SK-N-SH (cell line): Measurements from ENCODE around the gene NPFFR1. TPM values are rescaled to one million over a fixed set of nuclear protein-coding genes. Genes with fewer than 3 reads are reported as not detected.

Source experiments
- CTCF ChIA-PET: fragments of 300-600, 350-600 bp; formaldehyde crosslinking; extraction: SDS; loops from one replicate; lab custom pipeline; 2021; lab: Yijun Ruan, JAX
- POLR2A ChIA-PET: fragments of 350-600 bp; sonication (Branson Sonifier 250); formaldehyde crosslinking; extraction: SDS; loops from one replicate; lab custom pipeline; 2020; ENCODE audit warnings: antibody characterized with exemption, inconsistent platforms; lab: Yijun Ruan, JAX
- DNase-seq: peaks from one replicate; pipeline ENCODE4 v3.0.0; 2012
- H2AFZ ChIP-seq: fragments of 200-600 bp; sonication (generic); 2 replicates; pipeline ENCODE4 v1.8.1; 2016; ENCODE audit warnings: antibody characterized with exemption, mild to moderate bottlenecking, low read depth
- H3F3A ChIP-seq: fragments of 200-600 bp; sonication (generic); replicated peaks from 2 replicates; pipeline ENCODE3; 2016; ENCODE audit warnings: antibody characterized with exemption, mild to moderate bottlenecking; ENCODE audit not compliant: insufficient read depth
- H3K27ac ChIP-seq, 2 experiments: fragments of 200-500 bp in 1 of 2; fragments of 200-600 bp in 1 of 2; sonication (Bioruptor generic) in 1 of 2; sonication (generic), shearing (Covaris generic) in 1 of 2; 2 replicates each; pipeline versions ENCODE4 v1.5.1 to v1.6.1; 2014 to 2016; ENCODE audit warnings: low read depth in 2 of 2, inconsistent platforms in 1 of 2, low read length in 1 of 2, mild to moderate bottlenecking in 1 of 2, mixed read lengths in 1 of 2
- H3K27me3 ChIP-seq: fragments of 200-600 bp; sonication (generic), shearing (Covaris generic); 2 replicates; pipeline ENCODE4 v1.6.1; 2016; ENCODE audit warnings: mixed run types; ENCODE audit not compliant: insufficient read depth
- H3K36me3 ChIP-seq, 2 experiments: fragments of 200-500 bp in 1 of 2; fragments of 200-600 bp in 1 of 2; sonication (Bioruptor generic) in 1 of 2; sonication (generic) in 1 of 2; replicated peaks in 1 of 2; 2 replicates each; pipeline versions ENCODE3 to v1.5.1; 2014 to 2016; ENCODE audit warnings: low read length in 1 of 2, mild to moderate bottlenecking in 1 of 2; ENCODE audit not compliant: insufficient read depth in 2 of 2, control insufficient read depth in 1 of 2
- H3K4me1 ChIP-seq, 2 experiments: fragments of 200-500 bp in 1 of 2; fragments of 200-600 bp in 1 of 2; sonication (Bioruptor generic) in 1 of 2; sonication (generic), shearing (Covaris generic) in 1 of 2; 2 replicates each; pipeline versions ENCODE4 v1.5.1 to v1.6.1; 2014 to 2016; ENCODE audit warnings: low read depth in 1 of 2, low read length in 1 of 2, mixed run types in 1 of 2; ENCODE audit not compliant: insufficient read depth in 2 of 2, control insufficient read depth in 1 of 2
- H3K4me2 ChIP-seq: fragments of 200-600 bp; sonication (generic), shearing (Covaris generic); 2 replicates; pipeline ENCODE4 v1.6.1; 2017; ENCODE audit warnings: mixed run types
- H3K4me3 ChIP-seq, 2 experiments: fragments of 200-500 bp in 1 of 2; fragments of 200-600 bp in 1 of 2; sonication (Bioruptor generic) in 1 of 2; sonication (generic), shearing (Covaris generic) in 1 of 2; 2 replicates each; pipeline versions ENCODE4 v1.5.1 to v1.8.1; 2014 to 2016; ENCODE audit warnings: low read depth in 2 of 2, inconsistent platforms in 1 of 2, low read length in 1 of 2, mild to moderate bottlenecking in 1 of 2, mixed read lengths in 1 of 2, moderate library complexity in 1 of 2
- H3K79me2 ChIP-seq: fragments of 200-600 bp; sonication (generic); 2 replicates; pipeline ENCODE4 v1.8.1; 2017; ENCODE audit warnings: mild to moderate bottlenecking; ENCODE audit not compliant: insufficient read depth
- H3K9ac ChIP-seq: fragments of 200-600 bp; sonication (generic); 2 replicates; pipeline ENCODE4 v1.6.1; 2017; ENCODE audit warnings: mixed run types
- H3K9me2 ChIP-seq: fragments of 200-600 bp; sonication (generic); 2 replicates; pipeline ENCODE4 v1.6.1; 2017; ENCODE audit warnings: mixed run types
- H3K9me3 ChIP-seq: fragments of 200-600 bp; sonication (generic); 2 replicates; pipeline ENCODE4 v1.6.1; 2017; ENCODE audit warnings: mixed run types, mild to moderate bottlenecking, moderate library complexity
- H4K20me1 ChIP-seq: fragments of 200-600 bp; sonication (generic); 2 replicates; pipeline ENCODE4 v1.6.1; 2017; ENCODE audit warnings: mild to moderate bottlenecking, mixed run types; ENCODE audit not compliant: insufficient read depth
- CHD2 ChIP-seq: fragments of 150-350 bp; IDR thresholded peaks from 2 replicates; pipeline ENCODE4 v1.6.1; 2018; ENCODE audit warnings: low read length; ENCODE audit not compliant: partially characterized antibody
- EP300 ChIP-seq, 2 experiments: IDR thresholded peaks; 2 replicates each; pipeline versions ENCODE4 v1.4.0 to v1.6.1; 2012; ENCODE audit warnings: borderline replicate concordance in 1 of 2, low read depth in 1 of 2, low read length in 1 of 2
- FOSL2 ChIP-seq: IDR thresholded peaks from 2 replicates; pipeline ENCODE4 v1.4.0; 2012; ENCODE audit warnings: low read depth, mild to moderate bottlenecking, moderate library complexity, borderline replicate concordance
- FOXM1 ChIP-seq: IDR thresholded peaks from 2 replicates; pipeline ENCODE4 v1.4.0; 2012; ENCODE audit warnings: low read depth, mild to moderate bottlenecking
- NFIC ChIP-seq: IDR thresholded peaks from 2 replicates; pipeline ENCODE4 v1.4.0; 2012; ENCODE audit warnings: borderline replicate concordance
- PBX3 ChIP-seq: IDR thresholded peaks from 2 replicates; pipeline ENCODE4; 2012
- RCOR1 ChIP-seq: fragments of 150-350 bp; IDR thresholded peaks from 2 replicates; pipeline ENCODE4 v1.6.1; 2017; ENCODE audit warnings: antibody characterized with exemption, low read length
- REST ChIP-seq: IDR thresholded peaks from 2 replicates; pipeline ENCODE4 v1.6.1; 2012; ENCODE audit warnings: mild to moderate bottlenecking, low read depth, low read length, moderate library complexity
- SMC3 ChIP-seq: IDR thresholded peaks from 2 replicates; pipeline ENCODE4 v1.6.1; 2012; ENCODE audit warnings: low read depth, low read length, improper control_type of control experiment
- TCF12 ChIP-seq: IDR thresholded peaks from 2 replicates; pipeline ENCODE4 v1.4.0; 2012
- ZBTB33 ChIP-seq: IDR thresholded peaks from 2 replicates; pipeline ENCODE4 v1.4.0; 2012; ENCODE audit warnings: low read depth, borderline replicate concordance
- WGBS: methylation state at CpG from one replicate; pipeline ENCODE4 v1.1.6; 2017; ENCODE audit warnings: low lambda C conversion rate; 5-methylcytosine and 5-hydroxymethylcytosine counted together
- polyA plus RNA-seq, 3 experiments: library from polyadenylated mRNA; depleted of rRNA; stranded (reverse); fragments of >200 nt; gene quantifications; 2 replicates each; pipeline ENCODE4 v1.2.3, GENCODE V29; 2012

The NPFFR1 gene
- polyA plus RNA-seq, 1 of the 3 experiments (the other 2 are of a cell fraction) = not detected

- TF ChIP-seq PBX3 (no peak), ZBTB33 (no peak), REST (no peak)
- TF ChIP-seq, all 33 proteins: peak for 0
Observed at GRCh38 chr10:70323138-70323696, 39.4 kb upstream of the NPFFR1 start (continued).

- H3K9me3 ChIP-seq = no peaks in the 10 kb centered on the region
- H3F3A ChIP-seq = no peaks in the 10 kb centered on the region
- no peaks in the 10 kb centered on the region for H4K20me1 ChIP-seq
- H3K79me2 ChIP-seq = no peaks in the 10 kb centered on the region
- no peak for DNase-seq
- H3K27me3 ChIP-seq = no peaks in the 10 kb centered on the region
- no peak overlapping the region for H3K9ac ChIP-seq
- H3K4me1 ChIP-seq = peaks cover 11 to 22% of the 10 kb centered on the region in 2 experiments; a peak in 2 of 4 replicates
- no peaks in the 10 kb centered on the region for H3K9me2 ChIP-seq
- no peak overlapping the region for H3K4me3 ChIP-seq
- H2AFZ ChIP-seq = no peak overlapping the region
- WGBS = 92% methylated on average over 17 of the region's 19 CpGs
- CTCF ChIA-PET = interaction anchor here (0.9 to 1.4 kb wide), 2 partner anchors 10 to 49 kb away, joined by 3 read pairs; no protein-coding TSS in a partner anchor
- TF ChIP-seq PBX3 = no peak
- TF ChIP-seq FOXM1 = no peak
- TF ChIP-seq CHD2 = no peak
- no peak for TF ChIP-seq NFIC
- TF ChIP-seq ZBTB33 = no peak
- TF ChIP-seq FOSL2 = no peak
- TF ChIP-seq RCOR1 = no peak
- no peak for TF ChIP-seq EP300 (IDR thresholded peaks at IDR 0.05; ENCODE audit: borderline replicate concordance in 1 of 2, low read depth in 1 of 2, low read length in 1 of 2)
- no peak for TF ChIP-seq SMC3
- no peak for TF ChIP-seq TCF12
- TF ChIP-seq, all 33 proteins: peak for 0
- Histone ChIP-seq H3K27ac (no peak overlapping the region), H3K4me2 (no peak overlapping the region), H3K36me3 (no peaks in the 10 kb centered on the region)
- POLR2A ChIA-PET = no interaction called here
Observed at GRCh38 chr10:70321897-70322890, 38.4 kb upstream of the NPFFR1 start.
